Measurements from ENCODE around the gene C12orf75. TPM values are rescaled to one million over a fixed set of nuclear protein-coding genes. Genes with fewer than 3 reads are reported as not detected.
"Not testable (repeated sequence)": the region's sequence is repeated elsewhere in the genome, so short reads cannot be mapped to it uniquely, and the experiment has no call there.

Gene C12orf75
- total RNA-seq, 1 donor from 2014 or later = 163 TPM

DNA sequence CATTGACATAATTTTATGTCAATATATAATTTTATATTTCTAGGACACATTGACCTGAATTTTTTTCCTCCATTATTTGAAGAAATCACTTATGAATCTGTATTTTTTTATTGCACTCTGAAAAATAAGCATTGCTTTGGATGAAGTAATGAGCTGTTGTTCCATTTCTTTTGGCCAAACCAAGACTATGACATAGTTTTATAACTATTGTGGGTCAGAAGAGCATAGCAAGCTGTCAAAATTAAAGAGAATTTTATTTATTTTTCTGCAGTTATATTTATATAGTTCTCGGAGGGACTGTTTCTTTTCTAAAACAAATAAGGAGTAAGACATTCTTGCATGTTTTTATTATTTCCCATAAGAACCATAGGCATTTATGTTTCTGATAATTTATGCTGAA lies 8.5 kb downstream of the C12orf75 start:
- Histone ChIP-seq H3K36me3 (ENCODE audit: insufficient read depth, low read length) (no peaks in the 10 kb centered on the region), H3K9me3 (ENCODE audit: insufficient read depth, low read depth, low read length) (peaks cover 4% of the 10 kb centered on the region), H2AFZ (ENCODE audit: low read depth, low read length) (no peak overlapping the region), H3K27ac (ENCODE audit: low read depth, low read length) (no peak overlapping the region), H3K79me2 (ENCODE audit: insufficient read depth, low read length) (peaks cover 100% of the 10 kb centered on the region), H3K9ac (ENCODE audit: low read length) (no peak overlapping the region), H3K4me1 (ENCODE audit: insufficient read depth, low read length) (peaks cover 19% of the 10 kb centered on the region), H3K4me3 (ENCODE audit: insufficient read depth, low read depth, low read length) (no peak overlapping the region), H3K27me3 (ENCODE audit: insufficient read depth, low read length) (no peaks in the 10 kb centered on the region), H4K20me1 (ENCODE audit: insufficient read depth, low read length) (peaks cover 55% of the 10 kb centered on the region), H3K4me2 (ENCODE audit: low read length) (no peak overlapping the region)
- H3K36me3 Mint-ChIP-seq (ENCODE audit: low read depth, unreplicated experiment) = peaks cover 26% of the 10 kb centered on the region
- DNase-seq (ENCODE audit: low read depth) (no peak), FAIRE-seq (no peak)
- H3K27ac Mint-ChIP-seq (ENCODE audit: unreplicated experiment) = no peak overlapping the region
- TF ChIP-seq EZH2 (IDR thresholded peaks at IDR 0.05; ENCODE audit: insufficient read depth, low read length) (no peak), CTCF (IDR thresholded peaks at IDR 0.05; ENCODE audit: insufficient read depth, low read depth, low read length) (no peak)
- no peak overlapping the region for H3K4me3 Mint-ChIP-seq (ENCODE audit: unreplicated experiment)
- H3K4me1 Mint-ChIP-seq (ENCODE audit: low read depth, unreplicated experiment) = peaks cover 34% of the 10 kb centered on the region
- H3K27me3 Mint-ChIP-seq (ENCODE audit: low read depth, unreplicated experiment) = no peaks in the 10 kb centered on the region
- H3K9me3 Mint-ChIP-seq (ENCODE audit: unreplicated experiment) = peaks cover 6% of the 10 kb centered on the region

DNA sequence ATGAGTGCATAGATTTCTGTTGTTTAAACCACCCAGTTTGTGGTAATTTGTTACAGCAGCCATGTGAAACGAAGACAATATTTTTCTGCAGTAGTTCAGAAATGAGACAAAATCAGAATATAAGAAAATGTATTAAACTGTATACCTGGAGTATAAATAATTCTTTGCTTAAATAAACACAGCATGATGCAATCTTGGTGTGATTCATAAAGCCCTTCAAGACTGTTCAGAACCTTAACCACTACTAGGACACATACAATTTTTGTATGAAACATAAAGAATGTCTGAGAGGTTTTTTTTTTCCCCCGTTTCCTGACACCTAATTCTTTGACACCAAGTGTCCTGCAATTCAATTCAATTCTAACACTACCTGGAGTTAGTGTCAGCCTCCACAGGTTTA lies 10.5 kb downstream of the C12orf75 start:
- DNase-seq (ENCODE audit: low read depth) (peak; percentile 53), FAIRE-seq (no peak)
- H3K9me3 Mint-ChIP-seq (ENCODE audit: unreplicated experiment) = peaks cover 6% of the 10 kb centered on the region
- no peaks in the 10 kb centered on the region for H3K36me3 ChIP-seq (ENCODE audit: insufficient read depth, low read length)
- H3K4me3 ChIP-seq (ENCODE audit: insufficient read depth, low read depth, low read length) = no peak overlapping the region
- H3K4me1 ChIP-seq (ENCODE audit: insufficient read depth, low read length) = peaks cover under 1% of the 10 kb centered on the region
- H2AFZ ChIP-seq (ENCODE audit: low read depth, low read length) = no peak overlapping the region
- no peaks in the 10 kb centered on the region for H3K27me3 ChIP-seq (ENCODE audit: insufficient read depth, low read length)
- H3K4me1 Mint-ChIP-seq (ENCODE audit: low read depth, unreplicated experiment) = peaks cover 14% of the 10 kb centered on the region
- H3K27ac ChIP-seq (ENCODE audit: low read depth, low read length) = no peak overlapping the region
- H3K9me3 ChIP-seq (ENCODE audit: insufficient read depth, low read depth, low read length) = peaks cover 4% of the 10 kb centered on the region
- H3K4me2 ChIP-seq (ENCODE audit: low read length) = peak overlapping the region; percentile 21
- no peak overlapping the region for H3K4me3 Mint-ChIP-seq (ENCODE audit: unreplicated experiment)
- peaks cover 26% of the 10 kb centered on the region for H3K36me3 Mint-ChIP-seq (ENCODE audit: low read depth, unreplicated experiment)
- peaks cover 97% of the 10 kb centered on the region for H3K79me2 ChIP-seq (ENCODE audit: insufficient read depth, low read length)
- H4K20me1 ChIP-seq (ENCODE audit: insufficient read depth, low read length) = peaks cover 54% of the 10 kb centered on the region
- H3K9ac ChIP-seq (ENCODE audit: low read length) = no peak overlapping the region
- TF ChIP-seq CTCF (IDR thresholded peaks at IDR 0.05; ENCODE audit: insufficient read depth, low read depth, low read length) (no peak), EZH2 (IDR thresholded peaks at IDR 0.05; ENCODE audit: insufficient read depth, low read length) (no peak)
- no peaks in the 10 kb centered on the region for H3K27me3 Mint-ChIP-seq (ENCODE audit: low read depth, unreplicated experiment)
- H3K27ac Mint-ChIP-seq (ENCODE audit: unreplicated experiment) = no peak overlapping the region

DNA sequence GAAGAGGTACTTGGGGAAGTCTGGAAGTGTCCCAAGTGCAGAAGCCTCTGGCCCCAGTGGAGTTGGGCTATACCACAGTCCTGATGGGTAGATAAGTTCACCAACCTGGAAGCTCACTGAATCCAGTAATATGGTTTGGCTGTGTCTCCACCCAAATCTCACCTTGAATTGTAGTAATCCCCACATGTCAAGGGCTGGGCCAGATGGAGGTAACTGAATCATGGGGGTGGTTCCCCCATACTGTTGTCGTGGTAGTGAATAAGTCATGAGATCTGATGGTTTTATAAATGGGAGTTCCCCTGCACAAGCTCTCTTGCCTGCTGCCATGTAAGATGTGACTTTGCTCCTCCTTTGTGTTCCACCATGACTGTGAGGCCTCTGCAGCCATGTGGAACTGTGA lies 11.1 kb downstream of the C12orf75 start:
- not testable (repeated sequence) for H3K9ac ChIP-seq (ENCODE audit: low read length); H3K9me3 Mint-ChIP-seq (ENCODE audit: unreplicated experiment); DNase-seq (ENCODE audit: low read depth); H3K9me3 ChIP-seq (ENCODE audit: insufficient read depth, low read depth, low read length); FAIRE-seq; H3K36me3 ChIP-seq (ENCODE audit: insufficient read depth, low read length); H3K27me3 ChIP-seq (ENCODE audit: insufficient read depth, low read length); H3K27ac Mint-ChIP-seq (ENCODE audit: unreplicated experiment); H3K4me1 ChIP-seq (ENCODE audit: insufficient read depth, low read length); H3K4me3 ChIP-seq (ENCODE audit: insufficient read depth, low read depth, low read length); H3K27me3 Mint-ChIP-seq (ENCODE audit: low read depth, unreplicated experiment); H3K4me1 Mint-ChIP-seq (ENCODE audit: low read depth, unreplicated experiment); H3K27ac ChIP-seq (ENCODE audit: low read depth, low read length); H2AFZ ChIP-seq (ENCODE audit: low read depth, low read length); H3K4me3 Mint-ChIP-seq (ENCODE audit: unreplicated experiment)
- peaks cover 24% of the 10 kb centered on the region for H3K36me3 Mint-ChIP-seq (ENCODE audit: low read depth, unreplicated experiment)
- H3K79me2 ChIP-seq (ENCODE audit: insufficient read depth, low read length) = peaks cover 97% of the 10 kb centered on the region
- H4K20me1 ChIP-seq (ENCODE audit: insufficient read depth, low read length) = peaks cover 50% of the 10 kb centered on the region
- peak overlapping the region; percentile 21 for H3K4me2 ChIP-seq (ENCODE audit: low read length)

Measured in astrocyte (in vitro differentiated cells and primary cell).